DMS 273 (cell line): ENCODE data around the gene DYSF.

Source experiments
- DNase-seq: peaks from one replicate; lab custom pipeline; 2025; ENCODE audit not compliant: unreplicated experiment; lab: John Stamatoyannopoulos, UW

Gene DYSF

DNA sequence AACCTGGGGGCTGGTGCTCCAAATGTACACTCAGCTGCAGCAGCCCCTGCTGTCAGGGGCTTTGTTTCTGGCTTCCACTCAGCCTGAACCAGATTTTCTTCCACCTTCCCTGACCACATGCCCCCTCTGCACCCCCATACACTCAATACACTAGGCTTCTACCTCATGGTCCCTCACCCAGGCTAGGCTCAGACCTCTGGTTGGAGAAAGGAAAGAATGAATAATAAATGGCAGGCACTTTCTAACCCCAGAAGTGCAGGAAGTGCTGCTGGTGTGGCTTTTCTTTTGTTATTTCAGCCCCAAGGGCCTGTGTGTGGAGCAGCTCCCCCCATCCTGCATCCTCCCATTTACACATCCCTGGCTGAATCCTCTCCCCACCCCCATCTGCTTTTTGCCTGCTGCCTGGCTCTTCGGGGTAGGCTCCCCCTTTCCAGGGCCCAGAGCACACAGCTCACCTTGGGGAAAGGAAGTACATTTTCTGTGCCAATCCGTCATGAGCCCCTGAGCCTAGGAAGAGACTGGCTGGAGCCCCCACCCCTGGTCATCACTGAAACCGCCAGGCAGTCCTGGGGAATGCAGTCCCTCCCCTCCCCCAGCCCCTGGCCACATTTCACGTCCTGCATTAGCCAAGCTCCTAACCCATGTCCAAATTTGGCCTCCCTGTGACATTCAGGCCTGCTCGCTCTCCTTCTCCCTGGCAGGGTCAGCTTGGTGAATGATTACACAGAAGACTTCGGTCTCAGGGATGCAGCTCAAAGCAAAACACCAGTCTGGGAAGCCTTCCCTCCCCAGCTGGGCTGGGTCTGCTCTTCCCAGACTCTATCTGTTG lies 2.6 kb downstream of the DYSF start:
- DNase-seq: no peak

DNA sequence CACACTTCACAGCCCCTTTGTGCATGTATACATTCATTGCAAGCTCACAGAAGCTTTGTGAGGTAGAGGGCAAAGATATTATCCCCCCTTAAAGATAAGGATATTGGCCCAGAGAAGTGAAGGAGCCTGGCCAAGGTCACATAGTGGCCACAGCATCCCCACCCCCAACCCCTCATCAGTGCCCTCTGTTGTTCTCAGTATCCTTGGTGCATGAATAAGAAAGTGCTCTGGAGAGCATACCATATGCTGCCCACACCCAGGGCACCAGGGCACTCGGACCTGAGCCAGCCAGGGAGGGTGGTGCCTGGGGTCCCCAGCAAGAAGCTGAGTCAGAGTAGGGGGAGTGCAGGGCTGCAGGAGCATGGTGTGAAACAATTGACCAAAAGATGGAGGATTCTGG lies 3.3 kb downstream of the DYSF start:
- DNase-seq: no peak

DNA sequence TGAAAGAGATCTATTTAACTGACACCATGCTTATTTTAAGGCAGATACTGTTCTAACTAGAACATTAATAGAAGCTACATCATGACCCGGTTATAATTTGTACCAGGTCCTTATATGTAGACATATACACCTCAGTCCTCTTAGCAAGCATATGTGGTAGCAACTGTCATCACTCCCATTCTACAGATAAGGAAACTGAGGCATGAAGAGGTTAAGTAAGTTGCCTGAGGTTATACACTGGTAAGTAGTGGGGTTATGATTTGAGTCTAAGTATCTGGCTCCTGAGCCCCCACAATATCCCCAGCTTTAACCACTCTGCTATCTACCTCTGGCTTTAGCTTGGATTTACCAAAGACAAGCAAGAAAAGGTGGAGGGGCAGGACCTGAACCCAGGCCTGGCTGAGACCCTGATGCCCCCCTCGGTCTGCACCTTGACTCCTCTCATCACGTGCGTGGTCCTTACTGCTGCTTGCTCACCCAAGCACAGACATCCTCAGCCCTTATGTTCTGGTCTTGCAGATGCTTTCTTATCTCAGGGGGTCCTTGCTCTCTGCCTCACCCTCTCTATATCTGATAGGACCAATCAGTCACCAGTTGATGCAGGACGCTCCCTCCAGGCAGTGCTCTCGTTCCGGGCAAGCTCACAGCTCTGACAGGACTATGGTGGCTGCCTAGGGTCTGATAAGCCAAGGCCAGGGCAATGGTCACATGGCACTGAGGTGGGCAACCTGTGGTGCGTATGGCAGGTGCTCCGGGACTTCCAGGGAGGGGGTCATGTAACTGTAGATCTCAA lies 4.0 kb downstream of the DYSF start:
- no peak for DNase-seq

DNA sequence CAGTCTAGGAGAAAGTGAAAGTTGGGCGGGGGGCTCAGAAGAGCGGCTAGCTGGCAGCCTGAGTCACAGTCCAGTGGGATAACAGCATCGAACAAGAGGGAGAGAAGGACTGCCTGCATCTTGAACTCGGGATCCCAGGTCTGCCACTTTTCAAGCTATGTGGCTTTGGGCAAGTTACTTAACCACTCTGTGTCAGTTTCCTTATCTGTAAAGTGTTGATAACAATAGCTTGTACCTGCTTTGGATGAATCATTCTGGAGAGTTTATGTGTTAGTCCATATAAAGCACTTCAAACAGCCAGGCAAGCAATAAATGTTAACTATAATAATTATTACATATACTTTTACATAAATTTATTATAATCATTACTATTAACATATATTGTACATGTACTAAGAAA lies 4.6 kb downstream of the DYSF start:
- no peak for DNase-seq

DNA sequence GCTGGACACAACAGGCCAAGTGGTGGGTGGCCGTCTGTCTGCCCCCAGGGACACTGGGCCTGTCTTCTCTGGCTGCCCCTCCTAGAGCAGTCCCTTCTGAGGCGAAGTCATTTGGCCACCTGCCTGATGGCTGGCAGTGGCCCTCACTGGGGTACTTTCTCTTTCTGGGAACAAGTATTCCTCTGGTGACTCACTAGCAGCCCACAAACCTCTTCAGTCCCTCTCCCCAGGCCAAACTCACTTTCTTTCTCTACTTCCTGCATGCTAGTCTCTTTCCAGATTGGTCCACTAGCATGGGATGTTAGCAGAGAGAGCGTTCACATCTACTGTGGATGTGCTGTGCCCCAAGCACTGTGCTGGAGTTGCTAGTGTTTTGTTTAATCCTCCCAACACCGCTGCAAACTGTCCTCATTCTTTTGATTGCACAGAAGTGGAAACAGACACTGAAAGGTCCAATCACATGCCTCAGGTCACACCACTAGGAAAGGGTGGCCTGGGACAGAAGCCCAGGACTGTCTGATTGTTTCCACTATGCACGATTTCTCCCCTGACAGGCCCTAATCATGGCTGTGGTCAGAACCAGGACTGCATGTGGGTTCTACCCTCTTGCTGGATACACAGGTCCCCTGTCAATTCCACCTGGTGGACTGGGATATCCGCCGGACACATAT lies 5.2 kb downstream of the DYSF start:
- no peak for DNase-seq

DNA sequence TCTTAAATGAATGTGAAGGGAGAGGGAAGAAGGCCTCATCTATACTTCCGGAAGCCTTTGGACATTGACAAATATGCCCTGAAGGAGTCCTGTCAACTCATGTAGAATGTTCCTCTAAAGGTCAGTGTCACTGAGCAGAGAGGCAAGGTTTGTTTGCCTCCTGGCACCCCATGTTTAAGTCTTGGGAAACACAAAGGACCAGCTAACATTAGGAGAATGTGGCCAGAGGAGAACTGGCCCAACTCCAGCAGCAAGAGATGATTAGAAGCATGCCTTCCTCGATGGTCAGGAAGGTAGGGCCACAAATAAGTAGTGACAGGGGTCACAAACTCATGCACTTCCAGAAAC lies 5.7 kb downstream of the DYSF start:
- no peak for DNase-seq

DNA sequence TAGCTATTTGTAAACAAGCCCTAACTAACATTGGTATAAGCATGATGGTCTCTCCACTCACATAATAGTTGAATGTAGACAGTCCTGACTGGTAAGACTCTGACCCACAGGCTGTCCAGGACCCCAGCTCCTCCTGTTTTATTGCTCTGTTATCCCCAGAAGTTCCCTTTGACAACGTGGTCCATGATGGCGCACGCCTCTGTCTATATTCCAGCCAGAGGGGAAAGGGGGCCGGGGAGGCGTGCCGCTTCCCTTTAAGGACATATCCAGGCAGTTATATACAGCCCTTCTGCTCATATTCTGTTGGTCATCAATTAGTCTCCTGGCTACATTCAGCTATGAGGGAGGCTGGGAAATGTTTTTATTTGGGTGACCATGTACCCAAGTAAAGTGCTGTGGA lies 6.7 kb downstream of the DYSF start:
- DNase-seq: no peak

DNA sequence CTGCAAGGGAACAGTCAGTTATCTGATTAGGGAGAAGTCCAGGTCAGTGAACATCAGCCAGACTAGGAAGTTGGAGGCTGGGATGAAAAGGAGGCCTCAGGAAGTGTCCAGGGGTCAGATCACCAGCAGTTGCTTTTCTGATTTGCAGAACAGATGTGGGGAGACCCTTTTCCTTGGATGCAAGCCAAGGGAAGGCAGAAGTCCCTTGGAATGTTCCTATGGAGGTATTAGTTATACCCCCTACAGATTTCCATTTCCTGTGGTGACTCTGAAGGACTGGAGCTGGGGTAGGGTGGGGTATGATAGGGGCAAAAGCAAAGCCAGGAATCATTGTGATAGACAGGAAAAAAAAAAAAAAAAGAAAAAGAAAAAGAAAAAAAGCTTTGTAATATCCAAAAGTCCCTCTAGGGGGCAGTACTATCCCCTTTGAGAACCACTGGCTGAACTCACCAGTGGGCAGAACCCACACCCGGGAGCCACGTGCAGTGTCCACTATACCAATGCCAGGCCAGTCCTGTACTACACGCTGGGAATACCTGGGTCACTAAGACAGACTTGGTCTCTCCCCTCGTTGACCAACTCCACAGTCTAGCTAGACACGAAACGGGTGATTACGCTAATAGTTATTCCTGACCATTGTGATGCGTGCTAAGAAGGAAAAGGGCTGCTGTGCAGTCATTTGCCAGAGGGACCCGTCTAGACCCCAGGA lies 7.4 kb downstream of the DYSF start:
- DNase-seq: peak; percentile 57

DNA sequence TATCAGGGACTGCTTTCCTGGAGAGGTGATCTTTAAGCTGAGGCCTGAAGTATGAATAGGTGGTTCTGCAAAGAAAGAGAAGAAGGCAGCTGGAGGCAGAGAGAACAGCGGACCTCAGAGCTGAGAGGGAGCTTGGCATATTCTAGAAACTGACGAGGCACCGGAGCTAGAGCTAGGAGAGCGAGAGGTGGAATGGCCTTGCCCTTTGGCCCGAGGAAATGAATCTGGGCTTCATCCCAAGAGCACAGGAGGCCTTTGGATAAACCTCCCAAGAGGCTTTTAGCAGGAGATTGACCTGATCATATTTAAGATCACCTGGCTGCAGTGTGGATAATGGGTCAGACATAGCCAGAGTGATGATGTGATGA lies 7.9 kb downstream of the DYSF start:
- DNase-seq: no peak

DNA sequence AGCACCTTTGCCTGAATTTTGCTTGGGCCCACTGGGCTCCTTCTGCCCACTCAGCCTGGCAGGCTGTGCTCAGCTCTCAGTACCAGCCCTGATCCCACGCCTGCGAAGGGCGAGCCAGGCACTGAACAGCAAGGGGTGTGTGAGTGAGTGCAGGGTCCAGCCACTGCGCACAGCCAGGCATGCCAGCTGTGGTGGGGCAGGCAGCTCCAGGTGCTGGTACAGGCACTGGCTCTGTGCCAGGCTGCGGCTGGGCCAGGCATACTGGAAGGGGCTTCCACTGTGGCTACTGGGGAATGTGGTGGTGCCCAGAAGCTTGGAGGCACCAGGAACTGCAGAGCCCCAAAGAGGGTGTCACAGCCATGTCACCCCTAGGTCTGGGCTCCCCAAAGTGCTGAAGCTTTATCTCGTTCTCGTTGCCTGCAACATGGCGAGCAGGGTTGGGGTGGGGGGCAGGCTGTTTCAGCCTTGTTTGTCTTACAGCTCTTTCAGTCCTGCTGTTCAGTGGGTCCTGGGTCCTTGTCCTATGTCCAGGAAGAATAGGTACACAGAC lies 8.8 kb downstream of the DYSF start:
- peak; percentile 16 for DNase-seq

DNA sequence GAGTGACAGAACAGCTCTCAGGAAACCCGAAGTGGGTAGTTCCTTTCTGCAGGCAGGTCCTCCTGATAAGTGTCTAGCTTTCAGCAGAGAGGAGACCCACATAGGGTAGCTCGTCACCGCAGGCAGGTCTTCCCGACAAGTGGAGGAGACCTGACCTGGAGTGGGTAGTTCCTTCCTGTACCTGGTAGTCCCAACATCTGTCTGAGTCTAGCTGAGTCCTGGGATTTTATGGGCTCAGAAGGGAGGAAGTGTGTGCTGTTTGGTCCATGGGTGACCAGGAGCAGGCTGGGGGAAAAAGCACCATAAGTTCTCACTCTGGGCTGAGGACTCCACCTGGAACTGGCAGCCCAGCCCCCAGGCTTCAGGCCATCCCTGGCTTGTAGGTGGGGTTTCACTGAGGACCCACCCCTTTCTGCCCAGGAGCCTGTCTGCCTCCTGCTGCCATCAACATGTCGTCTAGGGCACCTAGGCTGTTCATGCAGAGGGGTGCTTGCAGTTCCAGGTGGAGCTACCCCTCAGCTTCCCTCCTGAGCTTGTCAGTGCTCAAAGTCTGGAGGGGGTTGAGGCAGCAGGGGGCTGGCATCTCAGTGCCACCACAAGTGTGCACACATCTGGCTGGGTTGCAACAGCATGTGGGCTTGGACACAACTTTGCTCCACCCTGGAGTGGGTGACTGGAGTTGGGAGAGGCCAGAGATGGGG lies 9.4 kb downstream of the DYSF start:
- no peak for DNase-seq

DNA sequence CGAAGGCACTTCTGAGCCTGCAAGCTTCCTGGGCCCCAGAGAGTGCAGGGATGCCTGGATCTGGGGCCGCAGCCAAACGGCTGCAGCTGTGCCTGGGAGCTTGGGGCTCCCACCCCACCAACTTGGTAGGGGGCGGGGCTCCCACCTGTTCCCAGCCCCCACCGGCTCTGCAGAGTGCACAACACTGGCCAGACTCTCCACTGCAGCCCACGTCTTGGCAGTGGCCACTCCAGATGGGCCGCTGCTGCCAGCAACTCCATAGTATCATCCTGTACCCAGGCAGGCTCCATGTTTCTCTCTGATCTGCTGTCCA lies 9.9 kb downstream of the DYSF start:
- DNase-seq: peak; percentile 16

DNA sequence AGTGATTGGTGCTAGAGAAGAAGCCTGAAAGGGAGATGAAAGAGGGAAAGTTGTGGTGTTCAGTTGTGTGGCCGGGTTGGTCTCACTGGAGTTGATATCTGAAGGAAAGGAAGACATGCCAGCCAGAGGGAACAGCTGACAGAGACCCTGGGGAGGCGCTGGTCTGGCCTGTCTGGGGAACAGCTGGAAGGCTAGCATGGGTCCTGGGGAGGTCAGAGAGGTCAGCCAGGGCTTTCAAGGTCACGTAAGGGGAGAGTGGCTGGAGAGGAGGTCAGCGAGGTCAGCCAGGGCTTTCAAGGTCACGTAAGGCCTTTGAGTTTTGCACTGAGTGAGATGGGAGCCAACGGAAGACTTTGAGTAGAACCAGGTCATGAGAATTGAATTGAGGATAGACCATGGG lies 11.0 kb downstream of the DYSF start:
- no peak for DNase-seq

DNA sequence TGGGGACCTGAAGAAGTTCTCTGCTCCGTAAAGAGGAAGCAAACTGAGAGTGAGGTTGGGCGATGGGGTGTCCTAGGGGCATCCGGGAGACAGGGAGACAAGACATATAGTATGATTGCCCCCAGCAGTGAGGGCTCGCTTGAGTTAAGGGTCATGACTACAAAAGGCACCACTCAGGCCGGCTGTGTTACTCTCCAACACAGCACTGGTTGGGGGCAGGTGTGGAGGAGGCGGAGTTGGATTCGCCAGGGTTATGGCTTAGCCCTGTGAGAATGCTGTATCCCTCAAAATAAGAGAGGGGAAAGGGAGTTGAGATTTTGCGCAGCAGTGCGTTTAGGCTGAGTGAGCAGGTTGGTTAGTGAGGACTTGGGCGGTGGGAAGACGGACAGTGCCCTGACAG lies 12.0 kb downstream of the DYSF start:
- no peak for DNase-seq

DNA sequence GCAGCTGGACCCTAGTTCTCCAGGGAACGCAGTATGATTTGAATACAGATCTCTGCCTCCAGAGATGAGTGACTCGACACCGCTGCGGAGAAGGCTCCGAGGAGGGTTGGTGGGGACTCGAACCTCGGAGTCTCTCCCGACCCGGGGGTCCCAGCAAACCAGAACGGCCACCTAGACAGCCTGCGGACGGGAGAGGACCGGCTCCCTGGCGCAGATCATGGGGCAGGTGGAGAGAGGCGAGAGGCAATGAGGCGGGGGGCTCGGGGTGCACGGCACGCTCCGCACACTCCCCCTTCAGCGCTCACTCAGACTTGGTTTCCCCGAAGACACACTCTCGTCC lies 12.6 kb downstream of the DYSF start:
- no peak for DNase-seq

DNA sequence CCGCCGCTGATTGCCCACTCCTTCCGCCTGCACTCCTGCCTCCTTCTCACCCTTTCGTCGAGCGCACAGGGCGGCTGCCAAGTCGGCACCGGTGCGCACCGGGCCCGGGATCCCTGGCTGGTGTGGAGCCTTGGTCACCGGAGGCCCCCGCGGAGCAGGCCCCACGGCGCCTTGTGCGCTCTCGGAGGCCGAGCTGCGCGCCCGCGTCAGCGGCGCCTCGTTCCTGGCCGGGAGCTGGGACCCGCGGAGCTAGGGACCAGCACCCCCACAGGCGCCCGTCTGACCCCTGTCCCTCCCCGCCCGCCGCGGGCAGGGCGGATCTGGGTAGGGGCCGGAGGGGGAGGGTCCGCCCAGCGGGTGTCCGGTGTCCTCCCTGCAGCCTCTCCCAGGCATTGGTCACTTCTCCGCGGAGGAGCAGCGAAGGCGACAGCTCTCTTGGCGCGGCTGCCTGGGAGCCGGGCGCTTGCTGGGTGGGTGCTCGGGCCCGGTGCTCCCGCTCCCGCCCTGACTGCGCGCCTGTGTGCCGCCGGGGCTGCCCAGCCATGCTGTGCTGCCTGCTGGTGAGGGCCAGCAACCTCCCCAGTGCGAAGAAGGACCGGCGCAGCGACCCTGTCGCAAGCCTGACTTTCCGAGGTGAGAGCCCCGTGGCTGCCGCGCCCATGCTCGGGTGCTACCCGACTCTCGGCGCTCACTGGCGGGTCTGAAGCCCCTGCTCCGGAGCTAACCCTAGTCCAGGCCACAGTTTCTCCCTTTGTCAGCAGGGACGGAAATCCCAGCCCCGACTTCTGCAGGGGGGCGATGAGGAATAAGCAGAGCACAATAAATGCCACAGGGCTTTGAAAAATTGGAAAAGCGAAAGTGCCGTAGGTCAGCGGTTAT lies 13.2 kb downstream of the DYSF start:
- DNase-seq: peak; percentile 50

DNA sequence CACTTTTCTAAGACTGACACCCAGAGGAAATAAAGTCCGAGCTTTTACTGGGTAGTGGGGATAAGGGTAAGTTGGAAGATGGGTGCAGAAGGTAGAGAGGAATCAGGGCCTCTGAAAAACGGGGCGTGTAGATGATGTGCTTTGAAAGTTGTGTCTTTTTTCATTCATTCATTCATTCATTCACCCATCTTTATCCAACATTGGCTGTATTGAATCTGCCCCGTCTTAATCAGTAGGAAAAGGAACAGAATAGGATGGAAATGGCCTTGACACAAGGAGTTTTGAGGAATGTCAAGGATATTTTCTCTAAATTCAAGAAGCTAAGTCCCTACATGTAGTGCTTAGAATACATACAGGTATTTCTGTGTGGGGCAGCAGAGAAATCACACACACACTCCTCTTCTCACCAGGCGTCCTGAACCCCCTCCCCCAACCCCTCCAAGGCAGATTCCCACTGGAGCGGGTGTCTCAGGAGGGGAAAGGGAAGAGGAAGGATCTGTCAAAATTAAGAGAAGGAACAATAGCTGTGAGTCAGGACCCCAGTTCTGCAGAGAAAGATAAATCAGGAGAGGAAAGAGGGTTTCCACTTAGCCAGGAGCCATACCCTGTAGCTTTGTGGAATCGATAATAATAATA lies 13.9 kb downstream of the DYSF start:
- no peak for DNase-seq

DNA sequence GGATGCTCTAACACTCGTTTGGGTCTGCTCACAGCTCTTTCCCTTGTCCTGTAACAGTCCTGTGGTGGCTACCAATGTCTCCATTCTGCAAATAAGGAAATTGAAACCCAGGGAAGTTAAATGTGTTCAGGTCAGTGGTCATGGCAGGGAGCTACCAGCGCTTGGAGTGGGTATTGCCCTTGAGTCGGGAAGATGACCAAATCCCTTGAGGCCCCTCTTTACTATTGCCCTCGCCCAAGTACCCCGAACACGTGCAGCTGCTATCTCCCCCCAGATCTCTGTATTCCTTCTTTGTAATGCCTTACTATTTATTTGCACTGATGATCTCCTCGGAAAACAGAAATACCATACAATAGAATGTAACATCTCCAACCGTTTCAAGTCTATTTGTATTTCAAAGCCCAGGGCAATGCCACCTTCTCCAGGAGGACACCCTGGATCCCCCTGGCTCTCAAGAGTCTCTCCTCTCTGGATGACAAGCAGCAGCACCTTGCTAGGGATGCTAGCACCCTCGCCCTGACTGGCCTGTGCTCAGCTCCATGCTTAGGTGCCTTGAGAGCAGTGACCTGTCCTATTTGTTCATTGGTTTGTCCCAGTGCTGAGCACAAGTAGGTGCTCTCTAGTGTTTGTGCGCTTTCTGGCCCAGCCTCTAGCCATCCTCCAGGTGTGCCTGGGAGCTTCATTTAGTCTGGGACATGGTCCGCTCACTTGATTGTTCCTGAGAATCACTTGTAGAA lies 15.1 kb downstream of the DYSF start:
- DNase-seq: no peak
